Stimulated activated naive CD8-positive, alpha-beta T cell treated with anti-CD3 and anti-CD28 coated beads, Interleukin-15, Interleukin-2, amounts not matched to agents 100 ng/mL and 50 ng/mL, for 24 hours (primary cell): ENCODE results near the gene KDM4C.

Source experiments
- H3K27ac Mint-ChIP-seq: one replicate; pipeline ENCODE4 v1.8.0; 2021; ENCODE audit warnings: mild to moderate bottlenecking, mixed read lengths
- H3K27me3 Mint-ChIP-seq: one replicate; pipeline ENCODE4 v1.8.0; 2021; ENCODE audit warnings: mixed read lengths
- H3K36me3 Mint-ChIP-seq: one replicate; pipeline ENCODE4 v1.8.0; 2021; ENCODE audit warnings: low read depth, mixed read lengths
- H3K4me1 Mint-ChIP-seq: one replicate; pipeline ENCODE4 v1.8.0; 2021; ENCODE audit warnings: low read depth, mixed read lengths
- H3K4me3 Mint-ChIP-seq: one replicate; pipeline ENCODE4 v1.8.0; 2021; ENCODE audit warnings: mild to moderate bottlenecking, mixed read lengths
- H3K9me3 Mint-ChIP-seq: one replicate; pipeline ENCODE4 v1.8.0; 2021; ENCODE audit warnings: mixed read lengths

Gene KDM4C

GRCh38 chr9:7137040-7137439 lies 379.3 kb downstream of the KDM4C start:
- no peaks in the 10 kb centered on the region for H3K9me3 Mint-ChIP-seq
- no peak overlapping the region for H3K27ac Mint-ChIP-seq
- H3K36me3 Mint-ChIP-seq = peaks cover 67% of the 10 kb centered on the region
- no peak overlapping the region for H3K4me3 Mint-ChIP-seq
- no peaks in the 10 kb centered on the region for H3K27me3 Mint-ChIP-seq
- H3K4me1 Mint-ChIP-seq = no peaks in the 10 kb centered on the region

- no peaks in the 10 kb centered on the region for H3K27me3 Mint-ChIP-seq
- H3K27ac Mint-ChIP-seq = no peak overlapping the region
- no peaks in the 10 kb centered on the region for H3K9me3 Mint-ChIP-seq
- H3K36me3 Mint-ChIP-seq = peaks cover 66% of the 10 kb centered on the region
- H3K4me3 Mint-ChIP-seq = no peak overlapping the region
- no peaks in the 10 kb centered on the region for H3K4me1 Mint-ChIP-seq
Observed at GRCh38 chr9:7137571-7137970, 379.8 kb downstream of the KDM4C start.

GRCh38 chr9:7139886-7140285 lies 382.1 kb downstream of the KDM4C start:
- no peaks in the 10 kb centered on the region for H3K9me3 Mint-ChIP-seq
- no peak overlapping the region for H3K27ac Mint-ChIP-seq
- H3K4me3 Mint-ChIP-seq = no peak overlapping the region
- H3K36me3 Mint-ChIP-seq = peaks cover 60% of the 10 kb centered on the region
- H3K27me3 Mint-ChIP-seq = no peaks in the 10 kb centered on the region
- no peaks in the 10 kb centered on the region for H3K4me1 Mint-ChIP-seq

GRCh38 chr9:7140401-7140800 lies 382.6 kb downstream of the KDM4C start:
- no peaks in the 10 kb centered on the region for H3K27me3 Mint-ChIP-seq
- H3K27ac Mint-ChIP-seq = no peak overlapping the region
- H3K4me1 Mint-ChIP-seq = no peaks in the 10 kb centered on the region
- no peak overlapping the region for H3K4me3 Mint-ChIP-seq
- H3K9me3 Mint-ChIP-seq = no peaks in the 10 kb centered on the region
- H3K36me3 Mint-ChIP-seq = peaks cover 55% of the 10 kb centered on the region

- Mint-ChIP-seq H3K27me3 (no peaks in the 10 kb centered on the region), H3K9me3 (no peaks in the 10 kb centered on the region), H3K27ac (no peak overlapping the region), H3K36me3 (peaks cover 53% of the 10 kb centered on the region), H3K4me3 (no peak overlapping the region), H3K4me1 (peaks cover 3% of the 10 kb centered on the region)
Observed at GRCh38 chr9:7143645-7144200, 385.9 kb downstream of the KDM4C start.

- peaks cover 8% of the 10 kb centered on the region for H3K4me1 Mint-ChIP-seq
- no peak overlapping the region for H3K27ac Mint-ChIP-seq
- no peaks in the 10 kb centered on the region for H3K9me3 Mint-ChIP-seq
- no peak overlapping the region for H3K4me3 Mint-ChIP-seq
- no peaks in the 10 kb centered on the region for H3K27me3 Mint-ChIP-seq
- peaks cover 49% of the 10 kb centered on the region for H3K36me3 Mint-ChIP-seq
Observed at GRCh38 chr9:7144265-7145046, 386.7 kb downstream of the KDM4C start.

- peaks cover 44% of the 10 kb centered on the region for H3K36me3 Mint-ChIP-seq
- H3K27ac Mint-ChIP-seq = no peak overlapping the region
- no peaks in the 10 kb centered on the region for H3K27me3 Mint-ChIP-seq
- peaks cover 19% of the 10 kb centered on the region for H3K4me1 Mint-ChIP-seq
- H3K4me3 Mint-ChIP-seq = no peak overlapping the region
- H3K9me3 Mint-ChIP-seq = no peaks in the 10 kb centered on the region
Observed at GRCh38 chr9:7145361-7146069, 387.7 kb downstream of the KDM4C start.

- no peak overlapping the region for H3K27ac Mint-ChIP-seq
- no peak overlapping the region for H3K4me3 Mint-ChIP-seq
- H3K4me1 Mint-ChIP-seq = peaks cover 23% of the 10 kb centered on the region
- no peaks in the 10 kb centered on the region for H3K9me3 Mint-ChIP-seq
- H3K36me3 Mint-ChIP-seq = peaks cover 35% of the 10 kb centered on the region
- no peaks in the 10 kb centered on the region for H3K27me3 Mint-ChIP-seq
Observed at GRCh38 chr9:7146582-7146981, 388.8 kb downstream of the KDM4C start.

GRCh38 chr9:7147121-7148090 lies 389.6 kb downstream of the KDM4C start:
- Mint-ChIP-seq H3K27me3 (no peaks in the 10 kb centered on the region), H3K9me3 (no peaks in the 10 kb centered on the region), H3K27ac (no peak overlapping the region), H3K36me3 (peaks cover 33% of the 10 kb centered on the region), H3K4me1 (peaks cover 23% of the 10 kb centered on the region), H3K4me3 (no peak overlapping the region)

GRCh38 chr9:7148243-7148765 lies 390.5 kb downstream of the KDM4C start:
- Mint-ChIP-seq H3K36me3 (peaks cover 32% of the 10 kb centered on the region), H3K4me3 (no peak overlapping the region), H3K4me1 (peaks cover 23% of the 10 kb centered on the region), H3K27me3 (no peaks in the 10 kb centered on the region), H3K27ac (no peak overlapping the region), H3K9me3 (no peaks in the 10 kb centered on the region)

GRCh38 chr9:7149258-7149657 lies 391.5 kb downstream of the KDM4C start:
- Mint-ChIP-seq H3K27ac (no peak overlapping the region), H3K4me3 (no peak overlapping the region), H3K36me3 (peaks cover 32% of the 10 kb centered on the region), H3K27me3 (no peaks in the 10 kb centered on the region), H3K4me1 (peaks cover 23% of the 10 kb centered on the region), H3K9me3 (no peaks in the 10 kb centered on the region)

GRCh38 chr9:7150153-7150890 lies 392.5 kb downstream of the KDM4C start:
- Mint-ChIP-seq H3K36me3 (peaks cover 32% of the 10 kb centered on the region), H3K4me1 (peaks cover 23% of the 10 kb centered on the region), H3K27me3 (no peaks in the 10 kb centered on the region), H3K27ac (peak overlapping the region; percentile 33), H3K4me3 (no peak overlapping the region), H3K9me3 (no peaks in the 10 kb centered on the region)

- H3K4me1 Mint-ChIP-seq = peaks cover 23% of the 10 kb centered on the region
- no peaks in the 10 kb centered on the region for H3K9me3 Mint-ChIP-seq
- H3K36me3 Mint-ChIP-seq = peaks cover 37% of the 10 kb centered on the region
- H3K27ac Mint-ChIP-seq = no peak overlapping the region
- no peak overlapping the region for H3K4me3 Mint-ChIP-seq
- H3K27me3 Mint-ChIP-seq = no peaks in the 10 kb centered on the region
Observed at GRCh38 chr9:7153134-7153533, 395.4 kb downstream of the KDM4C start.

- peaks cover 21% of the 10 kb centered on the region for H3K4me1 Mint-ChIP-seq
- H3K27me3 Mint-ChIP-seq = no peaks in the 10 kb centered on the region
- no peak overlapping the region for H3K27ac Mint-ChIP-seq
- H3K4me3 Mint-ChIP-seq = no peak overlapping the region
- H3K9me3 Mint-ChIP-seq = no peaks in the 10 kb centered on the region
- H3K36me3 Mint-ChIP-seq = peaks cover 37% of the 10 kb centered on the region
Observed at GRCh38 chr9:7153566-7153965, 395.8 kb downstream of the KDM4C start.
